HS-27A (cell line): Measurements from ENCODE around the gene TMEM151A.
"Not testable (repeated sequence)": the region's sequence is repeated elsewhere in the genome, so short reads cannot be mapped to it uniquely, and the experiment has no call there.

ENCODE experiments used
- DNase-seq: peaks from one replicate; pipeline ENCODE4 v3.0.0-alpha.2; 2012; ENCODE audit warnings: low read depth, missing footprints

The TMEM151A gene

DNA sequence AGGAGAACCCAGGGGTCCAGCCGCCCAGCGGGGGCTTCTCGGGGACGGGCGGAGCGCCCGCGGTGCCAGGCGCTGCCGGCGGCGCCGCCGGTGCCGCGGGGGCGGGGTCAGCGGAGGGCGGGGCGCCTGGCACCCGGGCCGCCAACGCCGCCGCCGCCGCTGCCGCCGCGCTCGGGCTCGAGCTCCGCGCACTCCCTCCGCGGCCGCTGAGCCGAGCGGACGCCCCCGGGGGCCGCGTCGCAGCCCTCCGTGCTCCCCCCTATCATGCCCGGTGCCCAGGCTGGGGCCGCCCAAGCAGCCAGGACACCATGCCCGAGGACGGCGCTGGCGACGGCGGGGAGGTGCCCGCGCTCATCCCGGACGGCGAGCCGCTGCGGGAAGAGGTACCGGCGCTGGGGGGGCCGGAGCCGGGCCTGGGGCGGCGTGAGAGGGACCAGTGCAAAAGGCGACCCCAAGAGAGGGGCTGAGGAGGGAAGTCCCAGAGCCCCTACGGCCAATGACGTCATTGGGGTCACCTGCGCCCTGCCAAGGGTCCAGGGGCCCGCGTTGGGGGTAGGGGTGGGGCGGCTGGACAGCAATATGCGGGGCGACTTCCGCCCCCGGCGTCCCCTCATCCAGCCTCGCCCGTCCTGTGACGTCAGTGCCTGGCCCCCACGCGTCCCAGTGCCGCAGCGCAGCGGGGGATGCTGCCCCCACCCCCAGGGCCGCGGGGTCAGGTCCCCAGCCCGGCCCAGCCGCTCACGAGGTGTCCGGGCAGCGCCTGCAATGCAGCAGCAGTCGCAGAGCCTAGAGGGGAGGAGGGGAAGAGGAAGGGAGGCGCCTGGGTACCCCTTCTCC is at the start of gene TMEM151A:
Gene TMEM151A (plus strand): TSS at position 189 of the 837 bp plus-strand sequence. CDS start 120 bp downstream, at position 309.
- DNase-seq = no peak

- DNase-seq = no peak
Observed at GRCh38 chr11:66242095-66242765, 49.5 kb upstream of the TMEM151A start.

DNA sequence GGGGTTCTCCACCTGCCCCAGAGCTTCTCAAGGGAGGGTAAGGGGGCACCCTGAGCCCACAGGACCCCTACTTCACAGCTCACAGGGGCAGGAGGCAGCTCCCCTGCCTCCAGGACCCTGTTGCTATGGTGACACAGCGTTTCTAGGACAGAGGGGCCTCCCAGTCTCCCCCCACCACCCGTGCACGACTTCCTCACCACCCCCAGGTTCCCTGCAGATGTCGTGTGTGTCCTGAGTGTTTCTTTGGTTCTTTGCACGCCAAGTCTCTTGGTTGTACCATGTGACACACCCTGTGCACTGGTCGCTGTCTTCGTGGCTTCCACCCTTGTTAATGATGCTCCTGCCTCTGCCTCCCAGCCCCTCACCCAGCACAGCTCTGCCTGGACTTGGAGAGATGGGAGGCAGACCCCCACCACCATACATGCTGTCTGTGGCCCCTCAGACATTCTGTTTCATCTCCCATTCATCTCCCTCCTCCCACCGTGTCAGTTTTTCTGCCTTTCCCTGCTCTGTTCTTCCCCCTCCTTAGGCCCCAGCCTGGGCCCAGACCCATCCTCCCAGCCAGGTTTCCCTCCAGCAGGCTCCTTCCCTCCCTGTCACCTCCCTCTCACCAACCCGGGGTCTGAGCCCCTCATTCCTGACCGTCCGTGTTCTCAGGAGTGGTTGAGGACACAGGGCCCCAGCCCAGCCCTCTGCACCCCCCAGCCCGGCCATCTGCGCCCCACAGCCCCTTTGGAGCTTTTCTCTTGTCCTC is 47.7 kb upstream of the TMEM151A start:
- DNase-seq = no peak

GRCh38 chr11:66247295-66247694 is 44.4 kb upstream of the TMEM151A start:
- DNase-seq = no peak

DNA sequence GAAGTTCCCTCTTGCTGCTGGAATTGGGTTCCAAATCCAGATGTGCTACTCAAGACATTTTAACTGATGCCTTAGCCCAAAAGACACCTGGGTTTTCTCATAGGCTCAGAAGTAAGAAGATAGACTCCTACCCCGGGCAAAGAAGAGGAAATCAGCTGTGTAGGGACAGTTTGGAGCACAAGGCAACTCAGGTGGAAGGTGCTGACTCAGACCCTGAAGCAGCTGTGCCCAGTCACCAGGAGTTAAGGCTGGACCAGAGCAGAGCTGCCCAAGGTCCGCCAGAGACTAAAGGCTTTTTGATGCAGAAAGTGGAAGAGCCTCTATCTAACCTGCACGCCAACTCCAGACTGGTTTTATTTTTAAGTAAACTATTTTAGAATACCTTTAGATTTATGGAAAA is 43.9 kb upstream of the TMEM151A start:
- no peak for DNase-seq

- no peak for DNase-seq
Observed at GRCh38 chr11:66248903-66249302, 42.8 kb upstream of the TMEM151A start.

DNA sequence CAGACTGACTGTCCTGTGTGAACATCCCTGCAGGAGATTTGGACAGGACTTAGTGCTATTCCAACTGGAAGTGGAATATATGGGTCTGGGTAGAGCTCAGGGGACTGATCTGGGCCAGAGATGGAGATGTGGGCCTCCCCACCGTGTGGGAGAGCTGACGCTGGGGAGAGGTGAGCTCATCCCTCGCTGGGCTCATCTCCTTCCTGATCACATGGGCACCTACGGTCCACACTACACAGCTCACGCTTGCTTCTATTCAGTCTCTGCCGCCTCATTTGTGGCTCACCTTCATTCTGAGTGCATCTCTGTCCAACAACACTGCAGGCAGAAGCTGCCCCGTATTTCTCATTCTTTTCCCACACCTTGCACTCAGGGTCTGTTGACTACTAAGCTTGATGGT is 39.9 kb upstream of the TMEM151A start:
- DNase-seq = no peak

DNA sequence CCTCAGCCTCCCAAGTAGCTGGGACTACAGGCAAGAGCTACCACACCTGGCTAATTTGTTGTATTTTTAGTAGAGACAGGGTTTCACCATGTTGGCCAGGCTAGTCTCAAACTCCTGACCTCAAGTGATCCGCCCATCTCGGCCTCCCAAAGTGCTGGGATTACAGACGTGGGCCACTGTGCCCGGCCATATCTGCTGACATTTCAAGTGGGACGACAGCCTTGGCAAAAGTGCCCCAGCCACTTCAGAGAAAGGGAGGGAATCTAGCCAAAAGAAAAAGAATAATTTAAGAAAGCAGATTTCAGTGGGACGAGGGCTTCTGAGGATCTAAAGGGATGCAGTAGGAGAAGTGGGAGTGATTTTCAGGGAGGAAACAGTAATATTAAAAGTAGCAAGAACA is 38.6 kb upstream of the TMEM151A start:
- not testable (repeated sequence) for DNase-seq

DNA sequence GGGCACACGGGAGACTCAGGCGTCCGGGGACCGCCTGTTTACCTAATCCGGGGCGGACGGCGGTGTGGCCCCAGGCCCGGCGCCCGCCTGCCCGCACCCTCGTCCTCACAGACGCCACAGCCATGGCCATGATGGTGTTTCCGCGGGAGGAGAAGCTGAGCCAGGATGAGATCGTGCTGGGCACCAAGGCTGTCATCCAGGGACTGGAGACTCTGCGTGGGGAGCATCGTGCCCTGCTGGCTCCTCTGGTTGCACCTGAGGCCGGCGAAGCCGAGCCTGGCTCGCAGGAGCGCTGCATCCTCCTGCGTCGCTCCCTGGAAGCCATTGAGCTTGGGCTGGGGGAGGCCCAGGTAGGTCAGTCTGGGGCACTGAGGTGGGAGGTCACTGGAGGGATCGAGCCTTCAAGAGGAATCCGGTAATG is 33.2 kb upstream of the TMEM151A start:
- no peak for DNase-seq

- no peak for DNase-seq
Observed at GRCh38 chr11:66259225-66259624, 32.5 kb upstream of the TMEM151A start.

DNA sequence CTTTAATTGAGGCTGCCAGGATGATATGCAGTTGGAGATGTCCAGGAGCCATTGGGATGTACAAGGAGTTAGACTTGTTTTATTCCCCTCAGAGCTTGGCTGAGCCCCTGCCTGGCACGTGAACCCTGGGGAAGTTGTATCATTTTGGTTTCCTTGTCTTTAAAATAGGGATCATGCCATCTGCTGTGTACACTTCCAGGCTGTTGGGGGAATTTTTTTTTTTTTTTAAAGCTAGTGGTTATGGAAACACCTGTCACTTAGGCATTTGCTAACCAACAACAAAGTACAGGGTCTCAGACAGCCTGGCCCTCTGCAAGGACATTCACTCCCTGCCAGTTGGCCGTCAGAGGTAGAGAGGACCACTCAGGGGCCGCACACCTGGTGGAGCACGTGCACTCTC is 31.7 kb upstream of the TMEM151A start:
- DNase-seq = no peak

DNA sequence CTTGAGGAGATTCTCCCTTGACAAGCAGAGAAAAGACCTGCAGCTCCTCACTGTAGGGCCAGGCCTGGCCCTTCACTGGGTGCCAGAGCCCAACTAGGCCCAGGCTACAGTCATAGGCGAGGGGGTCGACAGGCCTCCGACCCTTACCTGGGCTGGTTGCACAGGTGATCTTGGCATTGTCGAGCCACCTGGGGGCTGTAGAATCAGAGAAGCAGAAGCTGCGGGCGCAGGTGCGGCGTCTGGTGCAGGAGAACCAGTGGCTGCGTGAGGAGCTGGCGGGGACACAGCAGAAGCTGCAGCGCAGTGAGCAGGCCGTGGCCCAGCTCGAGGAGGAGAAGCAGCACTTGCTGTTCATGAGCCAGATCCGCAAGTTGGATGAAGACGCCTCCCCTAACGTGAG is 30.1 kb upstream of the TMEM151A start:
- DNase-seq = no peak

GRCh38 chr11:66262191-66262590 is 29.5 kb upstream of the TMEM151A start:
- DNase-seq = no peak

DNA sequence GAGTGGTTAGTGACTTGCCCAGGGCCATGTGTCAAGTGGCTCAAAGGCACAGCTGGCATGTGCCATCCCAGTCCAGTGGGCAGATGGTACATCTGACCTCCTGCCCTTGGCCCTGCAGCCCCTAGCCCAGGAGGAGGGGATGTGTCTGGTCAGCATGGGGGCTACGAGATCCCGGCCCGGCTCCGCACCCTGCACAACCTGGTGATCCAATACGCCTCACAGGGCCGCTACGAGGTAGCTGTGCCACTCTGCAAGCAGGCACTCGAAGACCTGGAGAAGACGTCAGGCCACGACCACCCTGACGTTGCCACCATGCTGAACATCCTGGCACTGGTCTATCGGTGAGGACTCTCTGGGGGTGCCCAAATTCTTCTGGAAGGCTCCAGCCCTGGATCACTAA is 29.0 kb upstream of the TMEM151A start:
- no peak for DNase-seq

DNA sequence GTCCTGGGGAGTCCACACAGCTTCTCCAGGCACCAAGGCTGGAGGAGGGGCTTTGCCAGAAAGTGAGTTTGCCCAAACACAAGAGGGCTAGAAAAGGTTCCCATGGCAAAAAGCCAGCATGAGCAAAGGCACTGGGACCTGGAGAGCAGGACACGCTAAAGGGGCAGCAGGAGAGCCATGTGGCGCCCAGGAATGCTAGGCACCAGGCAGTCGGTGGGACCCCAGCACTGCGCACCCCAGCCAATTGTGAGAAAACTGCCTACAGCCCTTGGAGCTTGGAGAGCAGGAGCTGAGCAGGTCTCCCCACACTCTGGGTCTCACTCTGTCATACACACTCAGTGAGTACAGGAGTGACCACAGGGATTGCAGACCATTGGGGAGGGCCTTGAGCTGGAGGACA is 28.5 kb upstream of the TMEM151A start:
- DNase-seq = no peak

- DNase-seq = no peak
Observed at GRCh38 chr11:66263785-66264184, 27.9 kb upstream of the TMEM151A start.

DNA sequence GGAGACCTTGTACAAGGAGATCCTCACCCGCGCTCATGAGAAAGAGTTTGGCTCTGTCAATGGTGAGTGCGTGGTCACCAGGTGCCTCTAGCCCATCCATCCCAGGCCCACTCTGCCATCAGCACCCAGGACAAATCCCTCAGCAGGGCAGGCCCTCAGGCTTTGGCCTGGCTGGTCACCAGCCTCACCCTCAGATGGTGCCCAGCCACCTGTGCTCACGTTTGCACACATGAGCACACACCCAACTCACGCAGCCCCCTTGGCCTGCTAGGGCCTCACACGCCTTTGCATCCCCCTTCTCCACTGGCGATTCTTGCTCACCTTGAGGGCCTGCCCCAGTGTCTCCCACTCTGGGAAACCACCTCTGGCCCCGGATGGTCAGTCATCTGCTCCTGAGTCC is 27.3 kb upstream of the TMEM151A start:
- DNase-seq = no peak

DNA sequence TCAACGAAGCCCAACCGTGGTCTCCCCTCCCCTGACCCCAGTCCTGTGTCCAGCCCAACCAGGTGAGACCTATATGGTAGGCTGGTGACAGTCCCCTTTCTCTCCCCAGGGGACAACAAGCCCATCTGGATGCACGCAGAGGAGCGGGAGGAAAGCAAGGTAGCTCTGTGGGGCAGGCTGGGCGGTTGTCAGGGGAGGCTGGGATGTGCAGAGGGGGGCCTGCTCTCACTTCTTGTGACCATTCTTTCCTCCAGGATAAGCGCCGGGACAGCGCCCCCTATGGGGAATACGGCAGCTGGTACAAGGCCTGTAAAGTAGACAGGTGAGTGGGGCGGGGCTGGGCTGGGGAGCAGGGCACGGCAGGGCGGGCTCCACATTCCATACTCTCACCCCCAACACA is 26.8 kb upstream of the TMEM151A start:
- DNase-seq = no peak

- no peak for DNase-seq
Observed at GRCh38 chr11:66265531-66266377, 25.9 kb upstream of the TMEM151A start.

DNA sequence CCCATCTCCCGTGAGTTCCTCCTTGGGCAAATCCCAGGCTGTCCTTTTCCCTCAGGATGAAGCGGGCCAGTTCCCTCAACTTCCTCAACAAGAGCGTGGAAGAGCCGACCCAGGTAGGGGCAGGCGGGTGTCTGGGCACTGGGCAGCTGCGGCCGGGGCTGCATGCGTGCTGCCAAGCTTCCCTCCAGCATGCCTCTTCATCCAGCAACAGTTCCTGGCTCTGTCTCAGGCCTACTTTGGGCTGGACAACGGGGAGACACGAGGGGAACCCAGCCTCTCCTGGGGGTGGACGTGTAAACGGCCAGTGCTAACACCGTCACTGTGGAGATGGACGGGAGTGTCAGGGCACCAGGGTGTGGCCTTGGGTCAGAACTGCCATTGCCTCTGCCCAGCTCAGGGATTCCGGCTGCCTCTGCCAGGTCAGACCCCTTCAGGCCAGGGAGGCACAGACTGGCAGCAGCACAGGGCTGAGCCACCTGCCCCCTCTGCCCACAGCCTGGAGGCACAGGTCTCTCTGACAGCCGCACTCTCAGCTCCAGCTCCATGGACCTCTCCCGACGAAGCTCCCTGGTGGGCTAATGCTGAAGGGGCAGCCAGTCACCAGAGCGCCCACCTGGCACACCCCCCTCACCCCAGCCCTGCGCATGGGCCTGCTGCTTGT is 25.2 kb upstream of the TMEM151A start:
- DNase-seq = no peak

- DNase-seq = no peak
Observed at GRCh38 chr11:66267039-66267378, 24.7 kb upstream of the TMEM151A start.
